IMR-90 (cell line): ENCODE results near the gene AP1M2. TPM values are rescaled to one million over a fixed set of nuclear protein-coding genes. Genes with fewer than 3 reads are reported as not detected.

Experiments
- ATAC-seq: fragments of 200-7000 bp; cut with Tn5 transposase; 2 replicates; pipeline ENCODE4 v1.9.1; 2020; ENCODE audit warnings: low read depth, mild to moderate bottlenecking, moderate library complexity
- BruUV-seq: library from RNA; stranded (reverse); fragments of 400-500 nt; replicated peaks from 2 replicates; lab custom pipeline; 2021; lab: Mats Ljungman, UMichigan
- CTCF ChIA-PET: fragments of 300-600 bp; formaldehyde crosslinking; extraction: SDS; loops from one replicate; lab custom pipeline; 2021; ENCODE audit warnings: antibody characterized with exemption; lab: Yijun Ruan, JAX
- POLR2A ChIA-PET: fragments of 300-600 bp; sonication (Branson Sonifier 250); formaldehyde crosslinking; loops from one replicate; lab custom pipeline; 2022; ENCODE audit warnings: antibody characterized with exemption; ENCODE audit not compliant: unreplicated experiment; lab: Charles Lee
- DNase-seq: peaks from one replicate; pipeline ENCODE4 v3.0.0; 2013
- H2AFZ ChIP-seq: replicated peaks from 2 replicates; pipeline ENCODE3; 2013; ENCODE audit warnings: low read length, mild to moderate bottlenecking; ENCODE audit not compliant: poor library complexity
- H2AK5ac ChIP-seq: 2 replicates; pipeline ENCODE4 v1.6.1; 2013; ENCODE audit warnings: low read depth, low read length, inconsistent platforms
- H2AK9ac ChIP-seq: replicated peaks from 2 replicates; pipeline ENCODE3; 2013; ENCODE audit warnings: mild to moderate bottlenecking, low read depth, low read length, moderate library complexity; ENCODE audit not compliant: poor library complexity
- H2BK120ac ChIP-seq: 2 replicates; pipeline ENCODE4 v1.6.1; 2013; ENCODE audit warnings: low read depth, low read length, inconsistent platforms
- H2BK15ac ChIP-seq: 3 replicates; pipeline ENCODE4 v1.6.1; 2013; ENCODE audit warnings: low read depth, low read length, inconsistent platforms
- H2BK20ac ChIP-seq: 2 replicates; pipeline ENCODE4 v1.6.1; 2013; ENCODE audit warnings: low read depth, mild to moderate bottlenecking, inconsistent platforms, low read length, moderate library complexity
- H2BK5ac ChIP-seq: 2 replicates; pipeline ENCODE4 v1.6.1; 2013; ENCODE audit warnings: mild to moderate bottlenecking, low read depth, low read length, inconsistent platforms; ENCODE audit not compliant: poor library complexity, severe bottlenecking
- H3K14ac ChIP-seq: replicated peaks from 2 replicates; pipeline ENCODE4 v1.6.1; 2013; ENCODE audit warnings: low read depth, low read length, inconsistent platforms
- H3K18ac ChIP-seq: 2 replicates; pipeline ENCODE4 v1.6.1; 2013; ENCODE audit warnings: low read depth, low read length, control low read depth
- H3K23ac ChIP-seq: 2 replicates; pipeline ENCODE4 v1.6.1; 2013; ENCODE audit warnings: low read depth, low read length, inconsistent platforms
- H3K27ac ChIP-seq: 2 replicates; pipeline ENCODE4 v1.5.1; 2013; ENCODE audit warnings: mild to moderate bottlenecking, control low read depth, low read length; ENCODE audit not compliant: insufficient read depth
- H3K27me3 ChIP-seq: 2 replicates; pipeline ENCODE4 v1.6.1; 2013; ENCODE audit warnings: low read length; ENCODE audit not compliant: control insufficient read depth, insufficient read depth
- H3K36me3 ChIP-seq: 2 replicates; pipeline ENCODE4 v1.6.1; 2013; ENCODE audit warnings: low read length, mixed read lengths; ENCODE audit not compliant: control insufficient read depth, insufficient read depth
- H3K4ac ChIP-seq: 2 replicates; pipeline ENCODE4 v1.6.1; 2013; ENCODE audit warnings: low read depth, low read length, inconsistent platforms
- H3K4me1 ChIP-seq: 2 replicates; pipeline ENCODE4 v1.6.1; 2013; ENCODE audit warnings: low read length, mixed read lengths; ENCODE audit not compliant: control insufficient read depth, insufficient read depth
- H3K4me2 ChIP-seq: 2 replicates; pipeline ENCODE4 v1.6.1; 2013; ENCODE audit warnings: low read depth, mild to moderate bottlenecking, control low read depth, low read length, moderate library complexity
- H3K4me3 ChIP-seq: 2 replicates; pipeline ENCODE4 v1.5.1; 2013; ENCODE audit warnings: low read depth, mild to moderate bottlenecking, control low read depth, low read length, moderate library complexity; ENCODE audit not compliant: insufficient read depth
- H3K56ac ChIP-seq: 2 replicates; pipeline ENCODE4 v1.6.1; 2013; ENCODE audit warnings: low read length, inconsistent platforms; ENCODE audit not compliant: insufficient read depth; ENCODE audit errors: extremely low read depth
- H3K79me1 ChIP-seq, 2 experiments: 2 replicates each; pipeline ENCODE4 v1.6.1; 2013; ENCODE audit warnings: low read length in 2 of 2, inconsistent platforms in 1 of 2, low read depth in 1 of 2
- H3K9ac ChIP-seq: 2 replicates; pipeline ENCODE4 v1.6.1; 2013; ENCODE audit warnings: low read depth, low read length, control low read depth
- H3K9me1 ChIP-seq: 2 replicates; pipeline ENCODE4 v1.6.1; 2013; ENCODE audit warnings: low read length, inconsistent platforms; ENCODE audit not compliant: insufficient read depth
- H3K9me3 ChIP-seq: 2 replicates; pipeline ENCODE4 v1.6.1; 2013; ENCODE audit warnings: low read length; ENCODE audit not compliant: control insufficient read depth, insufficient read depth
- H4K20me1 ChIP-seq: 2 replicates; pipeline ENCODE4 v1.6.1; 2013; ENCODE audit warnings: low read length, inconsistent platforms; ENCODE audit not compliant: insufficient read depth
- H4K5ac ChIP-seq: 2 replicates; pipeline ENCODE4 v1.6.1; 2013; ENCODE audit warnings: mild to moderate bottlenecking, low read depth, low read length, control low read depth
- H4K8ac ChIP-seq, 2 experiments: 2 replicates each; pipeline ENCODE4 v1.6.1; 2013; ENCODE audit warnings: low read depth in 2 of 2, low read length in 2 of 2, control low read depth in 1 of 2, inconsistent platforms in 1 of 2
- H4K91ac ChIP-seq: 2 replicates; pipeline ENCODE4 v1.6.1; 2013; ENCODE audit warnings: low read depth, low read length, inconsistent platforms; ENCODE audit not compliant: insufficient read depth
- BHLHE40 ChIP-seq: fragments of 150-350 bp; IDR thresholded peaks from 2 replicates; pipeline ENCODE4 v1.6.1; 2016; ENCODE audit warnings: mild to moderate bottlenecking, low read depth, low read length
- CEBPB ChIP-seq: IDR thresholded peaks from 2 replicates; pipeline ENCODE4 v1.6.1; 2012; ENCODE audit warnings: low read depth, low read length, improper control_type of control experiment
- CHD1 ChIP-seq: IDR thresholded peaks from 2 replicates; pipeline ENCODE4 v1.6.1; 2012; ENCODE audit warnings: low read depth, low read length, improper control_type of control experiment
- CTCF ChIP-seq: conservative IDR thresholded peaks from 2 replicates; pipeline ENCODE4 v1.5.1; 2012; ENCODE audit warnings: mild to moderate bottlenecking, low read depth, low read length, improper control_type of control experiment
- ELK1 ChIP-seq: fragments of 150-350 bp; IDR thresholded peaks from 2 replicates; pipeline ENCODE4 v1.6.1; 2016; ENCODE audit warnings: low read depth, mild to moderate bottlenecking, low read length, moderate library complexity, borderline replicate concordance
- MAFK ChIP-seq: IDR thresholded peaks from 2 replicates; pipeline ENCODE4 v1.6.1; 2012; ENCODE audit warnings: low read depth, low read length, improper control_type of control experiment
- MAZ ChIP-seq: IDR thresholded peaks from 2 replicates; pipeline ENCODE4 v1.6.1; 2012; ENCODE audit warnings: low read depth, mild to moderate bottlenecking, low read length, improper control_type of control experiment, moderate library complexity, borderline replicate concordance
- MXI1 ChIP-seq: IDR thresholded peaks from 2 replicates; pipeline ENCODE4 v1.6.1; 2012; ENCODE audit warnings: low read depth, mild to moderate bottlenecking, low read length, moderate library complexity, borderline replicate concordance
- NFE2L2 ChIP-seq: fragments of 150-350 bp; IDR thresholded peaks from 2 replicates; pipeline ENCODE4 v1.6.1; 2016; ENCODE audit warnings: low read depth, mild to moderate bottlenecking, low read length
- POLR2A ChIP-seq: IDR thresholded peaks from 2 replicates; pipeline ENCODE4 v1.6.1; 2012; ENCODE audit warnings: mild to moderate bottlenecking, low read depth, low read length
- RAD21 ChIP-seq: IDR thresholded peaks from 2 replicates; pipeline ENCODE4 v1.6.1; 2012; ENCODE audit warnings: low read length, improper control_type of control experiment
- RCOR1 ChIP-seq: IDR thresholded peaks from 2 replicates; pipeline ENCODE4 v1.6.1; 2012; ENCODE audit warnings: mild to moderate bottlenecking, low read length, improper control_type of control experiment; ENCODE audit not compliant: insufficient replicate concordance
- RFX5 ChIP-seq: IDR thresholded peaks from 2 replicates; pipeline ENCODE4 v1.8.0; 2012; ENCODE audit warnings: low read depth, mild to moderate bottlenecking, low read length, moderate library complexity
- USF2 ChIP-seq: fragments of 150-350 bp; IDR thresholded peaks from 2 replicates; pipeline ENCODE4 v1.6.1; 2017; ENCODE audit warnings: mild to moderate bottlenecking, antibody characterized with exemption, low read length, low read depth
- WGBS, 2 experiments: methylation state at CpG; one replicate each; pipeline versions ENCODE4 v1.1.5 to v1.1.7; 2013; ENCODE audit warnings: missing lambda C conversion rate in 2 of 2; ENCODE audit not compliant: insufficient read length in 1 of 2; ENCODE audit errors: extremely low coverage in 2 of 2; 5-methylcytosine and 5-hydroxymethylcytosine counted together
- dilution Hi-C: fragments of 300-500 bp; cut with HindIII; formaldehyde crosslinking; loops from one replicate; pipeline ENCODE4 v1.14.3; 2018; ENCODE audit warnings: low sequenced_read_pairs; ENCODE audit not compliant: unreplicated experiment
- in situ Hi-C: fragments of 300-500 bp; cut with MboI; formaldehyde crosslinking; loops from 3 replicates; pipeline ENCODE4 v1.14.3; 2019; ENCODE audit warnings: low sequenced_read_pairs, inconsistent platforms, mixed read lengths
- intact Hi-C: fragments of 100-400 bp; cut with micrococcal nuclease; formaldehyde crosslinking; loops from 2 replicates; pipeline ENCODE4 v1.10.0; 2022
- polyA plus RNA-seq, 3 experiments: library from polyadenylated mRNA; depleted of rRNA; stranded (reverse); fragments of >200 nt; gene quantifications; 2 replicates each; pipeline ENCODE4 v1.2.3, GENCODE V29; 2012; ENCODE audit warnings: low replicate concordance in 1 of 3
- total RNA-seq: library from RNA; depleted of rRNA; stranded (reverse); fragments of >200 nt; gene quantifications from 2 replicates; pipeline ENCODE4 v1.2.3, GENCODE V29; 2012

AP1M2 gene
- total and polyA plus RNA-seq, 2 of the 4 experiments (the other 2 are of a cell fraction): 0.17 TPM; not detected in 1

GRCh38 chr19:10574462-10574861, 12.7 kb downstream of the AP1M2 start:
- Histone ChIP-seq H3K27me3 (no peaks in the 10 kb centered on the region), H2BK120ac (no peak overlapping the region), H3K23ac (no peak overlapping the region), H3K4ac (no peak overlapping the region), H3K9me3 (no peaks in the 10 kb centered on the region), H3K18ac (no peak overlapping the region), H2BK15ac (no peak overlapping the region), H3K9ac (no peak overlapping the region), H3K56ac (no peak overlapping the region), H4K20me1 (no peaks in the 10 kb centered on the region), H3K14ac (no peak overlapping the region), H3K9me1 (no peaks in the 10 kb centered on the region), H4K8ac (no peak overlapping the region), H3K79me1 (peaks cover 0 to 2% of the 10 kb centered on the region in 2 experiments; a peak in 1 of 4 replicates), H2BK20ac (no peak overlapping the region), H2AK5ac (0 out of 2 replicates have a peak overlapping the region, but pooled peaks have one; percentile 24), H3K4me3 (no peak overlapping the region), H4K5ac (no peak overlapping the region), H3K4me1 (peaks cover 1% of the 10 kb centered on the region; the same call in 1 of the 2 replicates), H3K36me3 (no peaks in the 10 kb centered on the region), H4K91ac (no peak overlapping the region), H3K27ac (no peak overlapping the region), H3K4me2 (no peak overlapping the region), H2AK9ac (no peak overlapping the region), H2BK5ac (no peak overlapping the region), H2AFZ (no peak overlapping the region)
- dilution Hi-C loops (no loop called here), intact Hi-C loops (no loop called here), in situ Hi-C loops (no loop called here)
- WGBS, 2 experiments: 84% methylated on average over 7 of the region's 8 CpGs; no CpG with 5 or more reads in 1 of the 2 experiments
- DNase-seq: no peak
- ATAC-seq: no peak
- POLR2A ChIA-PET: no interaction called here
- TF ChIP-seq MAZ (no peak), NFE2L2 (no peak), USF2 (no peak), MAFK (no peak), MXI1 (no peak), CHD1 (no peak), CEBPB (no peak), RCOR1 (no peak), POLR2A (no peak), CTCF (no peak), BHLHE40 (no peak), ELK1 (no peak), RFX5 (no peak), RAD21 (no peak)
- BruUV-seq: no TSS peak
- CTCF ChIA-PET: no interaction called here
